Keratinocyte (primary cell): ENCODE results near the gene ARMC5. TPM values are rescaled to one million over a fixed set of nuclear protein-coding genes. Genes with fewer than 3 reads are reported as not detected.
A peak's percentile ranks its signal among the peaks of the same experiment; 100 is the strongest.

Experiments used
- DNase-seq: peaks from one replicate; pipeline ENCODE4 v3.0.0-alpha.2; 2011; ENCODE audit warnings: low read depth, missing footprints, low spot score
- FAIRE-seq: peaks from 2 replicates; lab custom pipeline; 2011; peaks lifted over from hg19 to GRCh38; lab: Jason Lieb, UNC
- H2AFZ ChIP-seq: 2 replicates; pipeline ENCODE4 v1.6.0; 2012; ENCODE audit warnings: low read length, control low read depth, inconsistent platforms; ENCODE audit not compliant: control insufficient read depth
- H3K27ac ChIP-seq: 2 replicates; pipeline ENCODE4 v1.5.1; 2011; ENCODE audit warnings: low read length; ENCODE audit not compliant: control insufficient read depth, insufficient read depth
- H3K27me3 ChIP-seq: 3 replicates; pipeline ENCODE4 v1.6.0; 2011; ENCODE audit warnings: low read length; ENCODE audit not compliant: control insufficient read depth, insufficient read depth; ENCODE audit errors: extremely low read depth
- H3K36me3 ChIP-seq, 2 experiments: 2 replicates in 1 of 2; 3 replicates in 1 of 2; pipeline ENCODE4 v1.5.1; 2011; ENCODE audit warnings: low read length in 2 of 2, mild to moderate bottlenecking in 1 of 2; ENCODE audit not compliant: control insufficient read depth in 2 of 2, insufficient read depth in 2 of 2; ENCODE audit errors: extremely low read depth in 1 of 2
- H3K4me1 ChIP-seq: 3 replicates; pipeline ENCODE4 v1.5.1; 2011; ENCODE audit warnings: low read length; ENCODE audit not compliant: control insufficient read depth, insufficient read depth; ENCODE audit errors: extremely low read depth
- H3K4me2 ChIP-seq: 3 replicates; pipeline ENCODE4 v1.6.0; 2011; ENCODE audit warnings: low read depth, low read length; ENCODE audit not compliant: control insufficient read depth, insufficient read depth; ENCODE audit errors: extremely low read depth
- H3K4me3 ChIP-seq, 3 experiments: fragments of 200-600 bp in 1 of 3; sonication (generic) in 1 of 3; 2 replicates in 2 of 3; 3 replicates in 1 of 3; pipeline ENCODE4 v1.5.1; 2011 to 2016; ENCODE audit warnings: low read length in 3 of 3, mild to moderate bottlenecking in 3 of 3, control low read depth in 2 of 3, inconsistent platforms in 1 of 3, low read depth in 1 of 3, mixed read lengths in 1 of 3, mixed run types in 1 of 3, moderate library complexity in 1 of 3; ENCODE audit not compliant: control insufficient read depth in 2 of 3, insufficient read depth in 2 of 3; ENCODE audit errors: extremely low read depth in 1 of 3
- H3K79me2 ChIP-seq: 2 replicates; pipeline ENCODE4 v1.6.0; 2012; ENCODE audit warnings: low read length; ENCODE audit not compliant: control insufficient read depth, insufficient read depth
- H3K9ac ChIP-seq: 3 replicates; pipeline ENCODE4 v1.6.0; 2011; ENCODE audit warnings: low read length; ENCODE audit not compliant: control insufficient read depth, insufficient read depth; ENCODE audit errors: extremely low read depth
- H3K9me1 ChIP-seq: 3 replicates; pipeline ENCODE4 v1.6.0; 2011; ENCODE audit warnings: low read length; ENCODE audit not compliant: control insufficient read depth, insufficient read depth; ENCODE audit errors: extremely low read depth
- H3K9me3 ChIP-seq: 2 replicates; pipeline ENCODE4 v1.5.1; 2012; ENCODE audit warnings: low read depth, low read length; ENCODE audit not compliant: control insufficient read depth
- H4K20me1 ChIP-seq: 3 replicates; pipeline ENCODE4 v1.6.0; 2011; ENCODE audit warnings: low read length; ENCODE audit not compliant: control insufficient read depth, insufficient read depth; ENCODE audit errors: extremely low read depth
- CTCF ChIP-seq, 3 experiments: IDR thresholded peaks in 1 of 3; conservative IDR thresholded peaks in 1 of 3; optimal IDR thresholded peaks in 1 of 3; 2 replicates in 2 of 3; 3 replicates in 1 of 3; pipeline versions ENCODE3 to v1.5.1; 2011; ENCODE audit warnings: low read length in 3 of 3, mild to moderate bottlenecking in 3 of 3, moderate library complexity in 2 of 3, control low read depth in 1 of 3, inconsistent platforms in 1 of 3; ENCODE audit not compliant: insufficient read depth in 2 of 3; ENCODE audit errors: extremely low read depth in 1 of 3
- EZH2 ChIP-seq: IDR thresholded peaks from one replicate; pipeline ENCODE4 v1.6.1; 2012; ENCODE audit warnings: inconsistent platforms, mild to moderate bottlenecking, low read length, moderate library complexity
- dilution Hi-C: fragments of 300-500 bp; cut with MboI; formaldehyde crosslinking; loops from one replicate; pipeline ENCODE4 v1.7.0; 2020; ENCODE audit warnings: low sequenced_read_pairs; ENCODE audit not compliant: extremely low pct_ligation_motif_present
- polyA plus RNA-seq, 5 experiments: library from polyadenylated mRNA; depleted of rRNA in 3 of 5; stranded (reverse) in 3 of 5; stranded (forward) in 1 of 5; unstranded in 1 of 5; fragments of >200 nt; gene quantifications; 1 replicate in 1 of 5; 2 replicates in 3 of 5; 3 replicates in 1 of 5; pipeline versions ENCODE4 v1.2.1 to v1.2.3, GENCODE V29; 2011 to 2012; ENCODE audit warnings: missing spikeins in 2 of 5, low read depth in 1 of 5, low replicate concordance in 1 of 5

Gene ARMC5
- polyA plus RNA-seq, 1 donor (not counting 4 experiments of a cell fraction or from before 2014, with no cell fraction given), result 3.0 TPM

GRCh38 chr16:31486045-31486444 lies 26.7 kb downstream of the ARMC5 start:
- TF ChIP-seq EZH2 (no peak), CTCF (optimal IDR thresholded peaks at IDR 0.05 in 1 of 3, IDR thresholded peaks at IDR 0.05 in 1 of 3, conservative IDR thresholded peaks at IDR 0.05 in 1 of 3; ENCODE audit: extremely low read depth in 1 of 3, insufficient read depth in 2 of 3, low read length in 3 of 3) (no peak)
- Histone ChIP-seq H3K4me3 (no peak overlapping the region), H4K20me1 (no peaks in the 10 kb centered on the region), H2AFZ (no peak overlapping the region), H3K4me2 (no peak overlapping the region), H3K9me3 (no peaks in the 10 kb centered on the region), H3K9ac (no peak overlapping the region), H3K9me1 (no peaks in the 10 kb centered on the region), H3K79me2 (no peaks in the 10 kb centered on the region), H3K36me3 (peaks cover 0 to 4% of the 10 kb centered on the region in 2 experiments), H3K4me1 (peaks cover 14% of the 10 kb centered on the region), H3K27me3 (peaks cover 16% of the 10 kb centered on the region), H3K27ac (no peak overlapping the region)
- dilution Hi-C loops, result no loop called here
- DNase-seq (no peak), FAIRE-seq (no peak)

- no peak for DNase-seq
- no peak overlapping the region for H3K9ac ChIP-seq
- H4K20me1 ChIP-seq, result no peaks in the 10 kb centered on the region
- no peaks in the 10 kb centered on the region for H3K9me3 ChIP-seq
- no peaks in the 10 kb centered on the region for H3K79me2 ChIP-seq
- dilution Hi-C loops, result no loop called here
- H3K4me1 ChIP-seq, result peaks cover 14% of the 10 kb centered on the region
- peaks cover 16% of the 10 kb centered on the region for H3K27me3 ChIP-seq
- FAIRE-seq, result no peak
- peak overlapping the region; percentile 91 for H3K4me2 ChIP-seq
- peaks cover 0 to 4% of the 10 kb centered on the region in 2 experiments for H3K36me3 ChIP-seq
- H3K9me1 ChIP-seq, result no peaks in the 10 kb centered on the region
- H3K4me3 ChIP-seq, result peak overlapping the region; percentile 49 to 74 (median 72)
- TF ChIP-seq EZH2 (peak; percentile 22), CTCF (optimal IDR thresholded peaks at IDR 0.05 in 1 of 3, IDR thresholded peaks at IDR 0.05 in 1 of 3, conservative IDR thresholded peaks at IDR 0.05 in 1 of 3; ENCODE audit: extremely low read depth in 1 of 3, insufficient read depth in 2 of 3, low read length in 3 of 3) (no peak)
- H3K27ac ChIP-seq, result no peak overlapping the region
- H2AFZ ChIP-seq, result peak overlapping the region; percentile 91
These were observed 27.9 kb downstream of the ARMC5 start for GRCh38 chr16:31487071-31487719.
